ENCODE results near the gene HKDC1.

The HKDC1 gene

DNA sequence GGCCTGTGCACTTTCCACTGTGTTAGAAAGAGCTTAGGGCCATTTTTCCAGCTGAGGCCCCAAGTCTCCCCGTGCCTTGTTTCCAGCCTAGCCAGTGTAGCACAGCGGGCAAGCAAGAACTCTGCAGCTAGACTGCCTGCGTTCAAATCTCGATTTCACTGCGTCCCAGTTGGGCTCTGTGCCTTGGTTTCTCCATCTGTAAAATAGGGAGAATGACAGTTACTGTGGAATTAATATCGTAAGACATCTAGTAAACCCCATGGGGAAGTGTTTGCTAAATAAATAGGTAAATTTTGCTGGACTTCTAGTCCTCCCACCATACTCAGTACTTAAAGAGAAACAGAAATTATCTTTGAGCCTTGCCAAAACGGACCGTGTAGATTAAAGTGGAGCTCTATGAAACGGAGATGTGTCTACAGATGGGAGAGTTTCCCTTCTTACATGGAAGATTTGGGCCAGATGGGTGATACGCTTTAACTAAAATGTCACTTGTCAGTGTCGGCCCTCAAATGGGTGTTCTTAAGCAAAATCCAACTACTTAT lies 3.5 kb upstream of the HKDC1 start:
- no peak for DNase-seq

GRCh38 chr10:69217119-69217754 lies 2.9 kb upstream of the HKDC1 start:
- no peak for DNase-seq

GRCh38 chr10:69218831-69219230 lies 1.3 kb upstream of the HKDC1 start:
- no peak for DNase-seq

DNA sequence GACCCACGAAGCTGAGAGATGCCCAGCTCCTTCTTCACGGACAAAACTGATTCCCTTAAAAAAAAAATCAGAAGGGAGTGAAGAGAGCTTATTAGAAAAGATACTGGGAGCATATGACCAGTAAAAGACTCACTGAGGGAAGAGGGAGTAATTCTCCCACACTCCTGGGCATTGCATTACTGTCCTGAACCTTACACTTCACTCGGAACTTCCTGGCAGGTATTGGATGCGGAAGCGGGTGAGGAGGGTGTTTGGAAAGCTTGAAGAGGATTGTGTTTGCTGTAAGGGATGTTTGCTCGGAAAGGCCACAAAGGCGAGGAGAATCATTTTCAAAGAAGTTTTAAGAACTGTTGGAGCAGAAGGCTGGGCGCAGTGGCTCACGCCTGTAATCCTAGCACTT lies 375 bp downstream of the HKDC1 start:
- DNase-seq, result no peak

DNA sequence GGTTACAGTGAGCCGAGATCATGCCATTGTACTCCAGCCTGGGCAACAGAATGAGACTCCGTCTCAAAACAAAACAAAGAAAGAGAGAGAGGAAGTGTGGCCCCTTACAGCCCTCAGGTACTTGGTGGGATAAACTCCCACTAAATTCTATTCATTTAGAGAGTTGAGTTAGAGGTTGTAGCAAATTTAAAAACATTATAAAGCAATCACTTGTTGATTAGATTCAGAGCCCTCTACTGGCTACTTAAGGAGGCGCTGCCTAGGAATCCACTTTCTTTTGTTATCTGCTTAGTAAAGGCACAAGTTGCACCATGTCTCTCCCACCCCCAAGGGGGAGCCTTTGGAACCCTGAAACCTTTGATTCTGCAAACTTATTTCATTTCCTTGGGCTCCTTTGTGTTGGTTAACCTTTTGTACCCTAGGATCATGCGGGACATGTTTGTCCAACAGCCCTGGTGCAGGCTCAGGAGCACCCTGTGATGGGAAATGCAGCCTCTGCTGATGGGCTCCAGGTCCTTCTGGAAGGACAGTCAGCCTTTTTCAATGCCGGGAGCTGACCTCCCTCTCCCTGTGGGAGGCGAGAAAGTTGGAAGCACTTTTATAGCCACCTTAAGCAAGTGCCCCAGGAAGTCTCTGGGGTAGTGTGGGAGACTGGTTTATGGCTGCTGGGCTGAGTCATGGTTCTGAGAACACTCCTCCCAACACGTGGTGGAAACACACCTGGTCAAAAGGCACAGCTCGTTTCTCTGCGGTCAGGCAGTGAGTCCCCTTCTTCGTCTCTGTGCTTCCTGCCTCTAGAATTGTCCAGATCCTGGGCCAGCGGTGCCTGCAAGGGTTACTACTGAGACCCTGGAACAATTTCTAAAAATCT lies 2.3 kb downstream of the HKDC1 start:
- DNase-seq, result no peak

GRCh38 chr10:69223028-69223342 lies 2.9 kb downstream of the HKDC1 start:
- DNase-seq, result no peak

DNA sequence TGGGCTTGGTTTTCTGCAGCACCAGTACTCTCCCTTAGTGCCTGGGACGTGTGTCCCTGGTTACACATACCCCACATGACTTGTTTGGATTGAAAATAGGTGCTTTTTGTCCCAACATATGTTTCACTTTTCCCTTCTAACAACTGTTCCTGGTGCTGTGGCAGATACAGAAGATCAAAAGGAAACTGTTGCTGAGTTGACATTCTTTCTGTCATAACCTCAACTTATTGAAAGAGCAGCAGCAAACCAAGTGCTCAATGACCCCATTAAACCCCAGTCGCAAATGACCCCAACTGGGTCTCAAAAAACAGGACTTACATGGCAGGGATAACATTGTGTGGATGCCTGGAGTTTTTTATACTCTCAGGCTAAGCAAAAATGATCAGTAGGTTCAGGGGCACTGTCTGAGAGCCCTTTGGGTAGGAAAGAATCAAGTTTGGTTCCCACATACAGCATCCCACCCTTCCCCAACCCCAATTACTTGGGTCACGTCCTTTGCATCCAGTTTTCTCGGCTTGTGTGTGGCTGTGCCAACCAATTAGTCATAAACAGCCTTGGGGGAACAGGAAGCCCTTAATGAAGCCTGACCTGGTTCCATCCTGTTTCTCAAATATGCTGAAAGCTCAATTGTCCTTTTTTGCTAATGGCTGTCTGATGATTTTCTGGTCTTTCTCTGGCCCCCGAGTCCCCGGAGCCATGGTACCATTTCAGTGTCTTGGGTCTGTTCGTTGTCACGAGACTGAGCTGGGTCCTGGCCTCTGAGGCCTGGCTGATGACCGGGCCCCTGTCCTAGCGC lies 4.9 kb downstream of the HKDC1 start:
- DNase-seq, result no peak

GRCh38 chr10:69225681-69226080 lies 5.5 kb downstream of the HKDC1 start:
- DNase-seq, result no peak

DNA sequence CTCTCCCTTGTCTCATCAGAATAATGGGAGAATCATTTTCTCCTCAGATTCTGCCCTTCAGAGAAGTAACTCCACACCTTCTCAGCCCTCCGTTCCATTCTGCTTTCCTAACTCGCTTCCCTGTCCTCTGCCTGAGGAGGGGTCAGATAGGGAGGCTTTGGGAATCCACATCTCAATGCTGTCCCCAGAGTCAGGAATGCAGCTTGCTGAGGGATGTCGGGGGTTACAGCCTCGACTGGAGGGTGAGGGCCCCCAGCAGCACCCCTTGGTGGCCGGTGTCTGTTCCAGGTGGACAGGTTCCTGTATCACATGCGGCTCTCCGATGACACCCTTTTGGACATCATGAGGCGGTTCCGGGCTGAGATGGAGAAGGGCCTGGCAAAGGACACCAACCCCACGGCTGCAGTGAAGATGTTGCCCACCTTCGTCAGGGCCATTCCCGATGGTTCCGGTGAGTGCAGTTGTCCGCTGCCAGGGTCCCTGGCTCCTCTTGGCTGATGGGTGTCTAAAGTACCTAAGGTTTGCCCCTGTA lies 6.9 kb downstream of the HKDC1 start:
- DNase-seq, result no peak

DNA sequence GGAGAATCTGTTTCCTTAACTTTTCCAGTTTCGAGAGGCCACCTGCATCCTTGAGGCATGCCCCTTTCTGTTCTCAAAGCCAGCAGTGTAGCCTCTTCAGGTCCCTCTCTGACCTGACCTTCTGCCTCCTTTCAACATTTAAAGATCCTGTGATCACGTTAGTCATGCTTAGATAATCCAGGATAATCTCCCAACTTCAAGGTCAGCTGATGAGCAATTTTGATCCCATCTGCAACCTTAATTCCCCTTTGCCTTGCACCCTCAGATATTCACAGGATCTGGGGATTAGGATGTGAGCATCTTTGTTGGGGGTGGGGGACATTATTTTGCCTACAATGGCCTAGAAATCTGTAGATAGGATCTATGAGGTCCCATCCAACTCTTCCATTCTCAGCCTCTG lies 8.0 kb downstream of the HKDC1 start:
- DNase-seq, result no peak

GRCh38 chr10:69229616-69229916 lies 9.4 kb downstream of the HKDC1 start:
- DNase-seq, result no peak

GRCh38 chr10:69230128-69230527 lies 10.0 kb downstream of the HKDC1 start:
- no peak for DNase-seq

DNA sequence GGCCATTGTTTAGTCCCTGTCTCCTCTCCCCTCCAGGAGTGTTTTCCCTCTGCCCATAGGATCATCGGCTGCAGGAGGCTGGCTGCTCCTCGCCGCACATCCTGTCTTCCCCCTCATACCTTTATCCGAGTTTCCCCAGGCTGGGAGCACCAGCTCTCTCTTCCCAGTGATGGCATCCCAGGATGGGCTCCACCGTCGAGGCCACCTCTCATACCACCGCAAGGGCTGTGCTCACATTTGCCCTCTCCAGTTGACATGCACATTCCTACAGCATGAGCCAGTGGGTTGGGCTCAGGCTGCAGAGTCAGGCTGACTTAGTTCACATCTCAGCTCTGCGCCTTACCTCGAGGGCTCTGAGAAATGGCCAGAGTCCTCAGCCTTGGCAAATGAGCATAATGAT lies 12.1 kb downstream of the HKDC1 start:
- DNase-seq, result no peak

DNA sequence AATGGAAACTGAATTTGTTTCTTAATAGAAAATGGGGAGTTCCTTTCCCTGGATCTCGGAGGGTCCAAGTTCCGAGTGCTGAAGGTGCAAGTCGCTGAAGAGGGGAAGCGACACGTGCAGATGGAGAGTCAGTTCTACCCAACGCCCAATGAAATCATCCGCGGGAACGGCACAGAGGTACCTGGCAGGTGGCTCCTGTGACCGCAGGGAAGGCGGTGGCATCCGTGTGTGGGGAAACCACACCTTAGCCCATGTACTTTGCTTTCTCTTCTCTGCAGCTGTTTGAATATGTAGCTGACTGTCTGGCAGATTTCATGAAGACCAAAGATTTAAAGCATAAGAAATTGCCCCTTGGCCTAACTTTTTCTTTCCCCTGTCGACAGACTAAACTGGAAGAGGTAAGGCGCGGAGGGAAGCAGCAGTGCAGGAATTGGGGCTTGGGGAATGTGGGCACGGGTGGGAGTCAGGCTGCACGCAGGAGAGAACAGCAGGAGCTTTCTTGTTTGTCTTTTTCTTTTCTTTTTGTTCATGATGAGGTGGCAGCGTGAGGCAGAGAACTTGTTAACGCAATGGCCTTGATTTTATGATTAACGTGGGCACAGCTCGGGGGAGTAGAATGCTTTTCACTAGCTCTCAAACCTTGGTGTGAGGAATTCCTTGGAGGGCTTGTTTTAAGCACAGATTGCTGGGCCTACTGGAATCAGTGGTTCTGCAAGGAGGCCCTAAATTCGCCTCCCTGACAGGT lies 12.8 kb downstream of the HKDC1 start:
- no peak for DNase-seq

GRCh38 chr10:69234447-69234846 lies 14.3 kb downstream of the HKDC1 start:
- DNase-seq, result no peak

GRCh38 chr10:69237528-69238159 lies 17.5 kb downstream of the HKDC1 start:
- DNase-seq, result peak; percentile 50

- DNase-seq, result no peak
These were observed 19.0 kb downstream of the HKDC1 start for GRCh38 chr10:69239136-69239535.

GRCh38 chr10:69239816-69240434 lies 19.8 kb downstream of the HKDC1 start:
- DNase-seq, result no peak

DNA sequence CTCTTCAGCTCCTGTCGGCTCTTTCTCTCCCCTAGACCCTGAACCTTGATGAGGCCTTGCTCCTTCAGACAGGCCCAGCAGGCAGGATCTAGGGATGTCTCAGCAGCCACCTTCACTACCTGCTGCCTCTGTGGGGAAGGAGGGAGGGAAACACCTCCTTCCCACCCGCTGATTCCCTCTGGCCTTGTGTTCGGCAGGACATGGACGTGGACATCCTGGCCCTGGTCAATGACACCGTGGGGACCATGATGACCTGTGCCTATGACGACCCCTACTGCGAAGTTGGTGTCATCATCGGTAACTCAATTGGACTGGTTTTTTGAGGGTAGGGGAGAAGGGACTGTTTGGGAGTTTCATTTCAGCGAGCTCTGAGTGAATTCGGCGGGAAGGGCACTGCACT lies 20.3 kb downstream of the HKDC1 start:
- no peak for DNase-seq

DNA sequence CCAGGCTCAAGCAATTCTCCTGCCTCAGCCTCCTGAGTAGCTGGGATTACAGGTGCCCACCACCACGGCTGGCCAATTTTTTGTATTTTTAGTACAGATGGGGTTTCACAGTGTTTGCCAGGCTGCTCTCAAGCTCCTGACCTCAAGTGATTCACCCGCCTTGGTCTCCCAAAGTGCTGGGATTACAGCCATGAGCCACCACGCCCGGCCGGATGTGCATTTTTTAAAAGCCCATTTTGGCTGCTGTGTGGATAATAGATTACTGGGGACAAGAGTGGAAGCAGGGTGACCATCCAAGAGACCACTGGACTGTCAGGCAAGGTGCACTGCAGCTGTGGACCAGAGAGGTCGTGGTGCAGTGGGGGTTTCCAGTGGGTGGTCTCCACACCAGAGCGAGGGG lies 21.4 kb downstream of the HKDC1 start:
- DNase-seq, result no peak

DNA sequence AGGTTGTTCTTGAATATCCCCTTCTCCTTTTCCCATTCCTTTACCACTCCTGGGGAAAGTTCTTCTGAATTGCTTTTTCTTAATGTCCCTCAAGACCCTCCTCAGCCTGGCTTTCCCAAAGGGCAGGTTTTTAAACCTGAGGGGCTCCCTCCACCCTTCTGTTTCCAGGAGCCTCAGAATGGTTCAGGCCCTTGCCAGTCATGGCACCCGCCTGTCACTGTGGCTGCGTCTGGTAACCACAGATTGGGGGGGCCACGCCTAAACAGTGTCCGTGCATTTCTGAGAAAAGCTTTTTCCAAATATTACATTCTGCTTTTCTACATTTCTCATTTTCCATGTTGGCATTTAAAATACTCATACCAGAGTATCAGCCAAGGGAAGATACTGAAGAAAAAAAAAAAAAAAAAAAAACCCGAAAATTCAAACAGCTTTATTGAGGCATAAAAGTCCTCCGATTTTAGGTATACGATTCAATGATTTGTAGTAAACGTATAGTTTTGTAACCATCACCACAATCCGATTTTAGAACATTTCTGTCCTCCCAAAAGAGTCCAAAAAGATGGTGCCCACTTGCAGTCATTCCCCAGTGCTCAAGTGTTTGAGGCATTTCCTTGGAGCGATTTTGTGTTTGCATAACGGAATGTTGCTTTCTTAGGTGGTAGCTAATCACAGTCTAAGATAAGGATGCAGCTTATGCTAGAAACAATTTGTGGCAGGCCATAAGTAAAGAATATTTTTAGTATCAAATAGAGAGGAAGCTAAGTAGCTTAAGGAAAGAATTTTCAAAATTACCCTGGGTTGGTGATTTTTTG lies 22.1 kb downstream of the HKDC1 start:
- no peak for DNase-seq

Measured in NCI-H1105 (cell line).